Neural cell (in vitro differentiated cells): Measurements from ENCODE around the gene PCNX2. TPM values are rescaled to one million over a fixed set of nuclear protein-coding genes. Genes with fewer than 3 reads are reported as not detected.

Source experiments
- H2AFZ ChIP-seq: fragments of 200-600, 300-800 bp; sonication (generic), shearing (Covaris generic); 2 replicates; pipeline ENCODE4 v1.6.0; 2014; ENCODE audit warnings: low read depth, mild to moderate bottlenecking, antibody characterized with exemption, low read length, moderate library complexity
- H3F3A ChIP-seq: fragments of 200-600 bp; shearing (Covaris generic); 2 replicates; pipeline ENCODE4 v1.6.1; 2016; ENCODE audit warnings: mild to moderate bottlenecking, moderate library complexity, mixed read lengths, antibody characterized with exemption, low read length; ENCODE audit not compliant: insufficient read depth, poor library complexity, severe bottlenecking
- H3K27ac ChIP-seq: fragments of 200-600, 300-800 bp; sonication (generic), shearing (Covaris generic); 2 replicates; pipeline ENCODE4 v1.5.1; 2014; ENCODE audit warnings: mild to moderate bottlenecking, low read length, moderate library complexity
- H3K27me3 ChIP-seq: fragments of 300-800, 200-600 bp; sonication (generic), shearing (Covaris generic); 2 replicates; pipeline ENCODE4 v1.6.0; 2014; ENCODE audit warnings: mild to moderate bottlenecking, low read depth, low read length, moderate library complexity; ENCODE audit not compliant: insufficient read depth
- H3K36me3 ChIP-seq: fragments of 300-800, 200-600 bp; sonication (generic), shearing (Covaris generic); 2 replicates; pipeline ENCODE4 v1.5.1; 2014; ENCODE audit warnings: mild to moderate bottlenecking, antibody characterized with exemption, low read length, moderate library complexity; ENCODE audit not compliant: insufficient read depth
- H3K4me2 ChIP-seq: fragments of 300-800, 200-600 bp; sonication (generic), shearing (Covaris generic); 2 replicates; pipeline ENCODE4 v1.6.0; 2014; ENCODE audit warnings: mild to moderate bottlenecking, low read length
- H3K4me3 ChIP-seq: fragments of 300-800, 200-600 bp; sonication (generic), shearing (Covaris generic); 2 replicates; pipeline ENCODE4 v1.5.1; 2014; ENCODE audit warnings: mild to moderate bottlenecking, low read length, moderate library complexity
- H3K79me2 ChIP-seq: fragments of 200-600 bp; shearing (Covaris generic); replicated peaks from 2 replicates; pipeline ENCODE4 v1.6.0; 2014; ENCODE audit warnings: mild to moderate bottlenecking, low read length, moderate library complexity; ENCODE audit not compliant: insufficient read depth
- H3K9ac ChIP-seq: fragments of 300-800, 200-600 bp; sonication (generic), shearing (Covaris generic); 2 replicates; pipeline ENCODE4 v1.6.1; 2016; ENCODE audit warnings: mild to moderate bottlenecking, low read length, mixed read lengths
- H3K9me2 ChIP-seq: fragments of 200-600 bp; shearing (Covaris generic); 2 replicates; pipeline ENCODE4 v1.6.1; 2016; ENCODE audit warnings: mild to moderate bottlenecking, low read length, mixed read lengths; ENCODE audit not compliant: insufficient read depth
- H3K9me3 ChIP-seq: fragments of 200-600, 300-800 bp; sonication (generic), shearing (Covaris generic); 2 replicates; pipeline ENCODE4 v1.6.1; 2016; ENCODE audit warnings: mild to moderate bottlenecking, mixed run types, low read length, moderate library complexity, mixed read lengths
- H4K20me1 ChIP-seq: fragments of 200-600 bp; shearing (Covaris generic); 2 replicates; pipeline ENCODE4 v1.6.1; 2016; ENCODE audit warnings: mild to moderate bottlenecking, mixed run types; ENCODE audit not compliant: insufficient read depth
- CTCF ChIP-seq: fragments of 450-650 bp; IDR thresholded peaks from 2 replicates; pipeline ENCODE4 v1.5.1; 2014; ENCODE audit warnings: antibody characterized with exemption, mild to moderate bottlenecking, moderate library complexity; ENCODE audit not compliant: poor library complexity, severe bottlenecking
- EP300 ChIP-seq: fragments of 450-650 bp; conservative IDR thresholded peaks from 2 replicates; pipeline ENCODE4 v1.6.1; 2014; ENCODE audit warnings: antibody characterized with exemption, mild to moderate bottlenecking, moderate library complexity; ENCODE audit not compliant: poor library complexity, severe bottlenecking
- EZH2 ChIP-seq: fragments of 200-600, 300-800 bp; shearing (Covaris generic), sonication (generic); IDR thresholded peaks from 2 replicates; pipeline ENCODE4 v1.6.1; 2014; ENCODE audit warnings: antibody characterized with exemption, low read length, borderline replicate concordance, mild to moderate bottlenecking; ENCODE audit not compliant: insufficient read depth, poor library complexity, severe bottlenecking
- MXI1 ChIP-seq: fragments of 450-650 bp; conservative IDR thresholded peaks from 2 replicates; pipeline ENCODE4 v1.6.1; 2014; ENCODE audit warnings: antibody characterized with exemption, mild to moderate bottlenecking; ENCODE audit not compliant: poor library complexity, severe bottlenecking
- POLR2AphosphoS5 ChIP-seq: IDR thresholded peaks from 2 replicates; pipeline ENCODE4 v1.6.1; 2012
- RAD21 ChIP-seq: fragments of 450-650 bp; conservative IDR thresholded peaks from 2 replicates; pipeline ENCODE4 v1.6.1; 2014; ENCODE audit warnings: antibody characterized with exemption, mild to moderate bottlenecking, moderate library complexity
- SMC3 ChIP-seq: fragments of 450-650 bp; conservative IDR thresholded peaks from 2 replicates; pipeline ENCODE4 v1.6.1; 2014; ENCODE audit warnings: antibody characterized with exemption, mild to moderate bottlenecking, moderate library complexity; ENCODE audit not compliant: poor library complexity
- TAF1 ChIP-seq: IDR thresholded peaks from 2 replicates; pipeline ENCODE4 v1.6.1; 2012; ENCODE audit warnings: low read depth
- polyA plus RNA-seq: library from polyadenylated mRNA; depleted of rRNA; stranded (reverse); fragments of >200 nt; gene quantifications from 2 replicates; pipeline ENCODE4 v1.2.3, GENCODE V29; 2014
- TF ChIP-seq, protein P1 (sequence below): IDR thresholded peaks from 2 replicates; pipeline ENCODE4 v1.6.1; 2012; ENCODE audit warnings: borderline replicate concordance

Gene PCNX2
- polyA plus RNA-seq, 1 donor from 2014 or later = 17.2 TPM

- TF ChIP-seq SMC3 (no peak), EZH2 (no peak), POLR2AphosphoS5 (no peak), EP300 (no peak), TAF1 (no peak), MXI1 (no peak), RAD21 (no peak), CTCF (no peak)
- TF ChIP-seq, protein P1, sequence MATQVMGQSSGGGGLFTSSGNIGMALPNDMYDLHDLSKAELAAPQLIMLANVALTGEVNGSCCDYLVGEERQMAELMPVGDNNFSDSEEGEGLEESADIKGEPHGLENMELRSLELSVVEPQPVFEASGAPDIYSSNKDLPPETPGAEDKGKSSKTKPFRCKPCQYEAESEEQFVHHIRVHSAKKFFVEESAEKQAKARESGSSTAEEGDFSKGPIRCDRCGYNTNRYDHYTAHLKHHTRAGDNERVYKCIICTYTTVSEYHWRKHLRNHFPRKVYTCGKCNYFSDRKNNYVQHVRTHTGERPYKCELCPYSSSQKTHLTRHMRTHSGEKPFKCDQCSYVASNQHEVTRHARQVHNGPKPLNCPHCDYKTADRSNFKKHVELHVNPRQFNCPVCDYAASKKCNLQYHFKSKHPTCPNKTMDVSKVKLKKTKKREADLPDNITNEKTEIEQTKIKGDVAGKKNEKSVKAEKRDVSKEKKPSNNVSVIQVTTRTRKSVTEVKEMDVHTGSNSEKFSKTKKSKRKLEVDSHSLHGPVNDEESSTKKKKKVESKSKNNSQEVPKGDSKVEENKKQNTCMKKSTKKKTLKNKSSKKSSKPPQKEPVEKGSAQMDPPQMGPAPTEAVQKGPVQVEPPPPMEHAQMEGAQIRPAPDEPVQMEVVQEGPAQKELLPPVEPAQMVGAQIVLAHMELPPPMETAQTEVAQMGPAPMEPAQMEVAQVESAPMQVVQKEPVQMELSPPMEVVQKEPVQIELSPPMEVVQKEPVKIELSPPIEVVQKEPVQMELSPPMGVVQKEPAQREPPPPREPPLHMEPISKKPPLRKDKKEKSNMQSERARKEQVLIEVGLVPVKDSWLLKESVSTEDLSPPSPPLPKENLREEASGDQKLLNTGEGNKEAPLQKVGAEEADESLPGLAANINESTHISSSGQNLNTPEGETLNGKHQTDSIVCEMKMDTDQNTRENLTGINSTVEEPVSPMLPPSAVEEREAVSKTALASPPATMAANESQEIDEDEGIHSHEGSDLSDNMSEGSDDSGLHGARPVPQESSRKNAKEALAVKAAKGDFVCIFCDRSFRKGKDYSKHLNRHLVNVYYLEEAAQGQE = no peak
- no peak overlapping the region for H2AFZ ChIP-seq
- no peaks in the 10 kb centered on the region for H3K36me3 ChIP-seq
- H3K79me2 ChIP-seq = no peaks in the 10 kb centered on the region
- H3K9me2 ChIP-seq = no peaks in the 10 kb centered on the region
- H3K27me3 ChIP-seq = no peaks in the 10 kb centered on the region
- H3K4me3 ChIP-seq = no peak overlapping the region
- no peaks in the 10 kb centered on the region for H3K9me3 ChIP-seq
- H3K4me2 ChIP-seq = no peak overlapping the region
- H3F3A ChIP-seq = no peaks in the 10 kb centered on the region
- no peak overlapping the region for H3K9ac ChIP-seq
- no peak overlapping the region for H3K27ac ChIP-seq
- no peaks in the 10 kb centered on the region for H4K20me1 ChIP-seq
These were observed 197.5 kb downstream of the PCNX2 start for GRCh38 chr1:233097959-233098580.

DNA sequence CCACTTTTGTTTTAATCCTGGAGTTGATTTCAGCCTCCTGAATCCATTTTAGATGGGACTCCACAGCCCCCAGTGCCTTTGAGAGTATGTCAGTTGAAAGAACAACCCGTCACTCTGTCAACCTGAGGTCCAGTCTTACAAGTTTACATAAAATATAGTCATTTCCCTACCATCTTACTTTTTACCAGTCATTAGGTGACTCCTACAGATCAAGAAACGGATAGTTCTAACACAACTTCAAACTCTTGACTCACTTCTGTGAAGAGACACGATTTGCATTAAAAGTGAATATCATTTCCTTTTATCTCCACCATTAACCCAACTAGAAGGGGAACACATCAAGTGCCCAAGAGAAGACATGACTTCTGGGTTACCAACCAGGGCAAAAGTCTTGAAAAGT is 198.0 kb downstream of the PCNX2 start:
- Histone ChIP-seq H3F3A (no peaks in the 10 kb centered on the region), H3K4me2 (no peak overlapping the region), H2AFZ (no peak overlapping the region), H3K79me2 (no peaks in the 10 kb centered on the region), H3K9me2 (no peaks in the 10 kb centered on the region), H3K9me3 (no peaks in the 10 kb centered on the region), H3K9ac (no peak overlapping the region), H3K27me3 (no peaks in the 10 kb centered on the region), H3K36me3 (no peaks in the 10 kb centered on the region), H3K27ac (no peak overlapping the region), H3K4me3 (no peak overlapping the region), H4K20me1 (no peaks in the 10 kb centered on the region)
- TF ChIP-seq MXI1 = no peak
- TF ChIP-seq CTCF = no peak
- TF ChIP-seq TAF1 = no peak
- no peak for TF ChIP-seq SMC3
- TF ChIP-seq POLR2AphosphoS5 = no peak
- TF ChIP-seq EZH2 = no peak
- TF ChIP-seq RAD21 = no peak
- TF ChIP-seq, protein P1 = no peak
- TF ChIP-seq EP300 = no peak
